Ovary (tissue), 3 donors: ENCODE data around the gene PPIL6.

Source experiments
- EP300 ChIP-seq: sonication (generic); formaldehyde crosslinking; IDR thresholded peaks from one replicate; pipeline ENCODE4 v1.6.1; 2017; ENCODE audit warnings: antibody characterized with exemption
- POLR2A ChIP-seq: fragments of 450-650 bp; IDR thresholded peaks from one replicate; pipeline ENCODE4 v1.6.1; 2017; ENCODE audit warnings: antibody characterized with exemption, mild to moderate bottlenecking, moderate library complexity
- TF ChIP-seq, protein P1 (sequence below), 3 donors: fragments of 450-650 bp in 2 of 3; fragments of 200-600 bp in 1 of 3; IDR thresholded peaks; one replicate each; pipeline versions ENCODE4 v1.5.1 to v1.8.0; 2016 to 2022; ENCODE audit warnings: antibody characterized with exemption in 3 of 3, mild to moderate bottlenecking in 1 of 3
- donor health status: DM: no; HTN: no; CAD: no.

- TF ChIP-seq, protein P1, sequence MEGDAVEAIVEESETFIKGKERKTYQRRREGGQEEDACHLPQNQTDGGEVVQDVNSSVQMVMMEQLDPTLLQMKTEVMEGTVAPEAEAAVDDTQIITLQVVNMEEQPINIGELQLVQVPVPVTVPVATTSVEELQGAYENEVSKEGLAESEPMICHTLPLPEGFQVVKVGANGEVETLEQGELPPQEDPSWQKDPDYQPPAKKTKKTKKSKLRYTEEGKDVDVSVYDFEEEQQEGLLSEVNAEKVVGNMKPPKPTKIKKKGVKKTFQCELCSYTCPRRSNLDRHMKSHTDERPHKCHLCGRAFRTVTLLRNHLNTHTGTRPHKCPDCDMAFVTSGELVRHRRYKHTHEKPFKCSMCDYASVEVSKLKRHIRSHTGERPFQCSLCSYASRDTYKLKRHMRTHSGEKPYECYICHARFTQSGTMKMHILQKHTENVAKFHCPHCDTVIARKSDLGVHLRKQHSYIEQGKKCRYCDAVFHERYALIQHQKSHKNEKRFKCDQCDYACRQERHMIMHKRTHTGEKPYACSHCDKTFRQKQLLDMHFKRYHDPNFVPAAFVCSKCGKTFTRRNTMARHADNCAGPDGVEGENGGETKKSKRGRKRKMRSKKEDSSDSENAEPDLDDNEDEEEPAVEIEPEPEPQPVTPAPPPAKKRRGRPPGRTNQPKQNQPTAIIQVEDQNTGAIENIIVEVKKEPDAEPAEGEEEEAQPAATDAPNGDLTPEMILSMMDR (IDR thresholded peaks at IDR 0.05) = no peak
- TF ChIP-seq EP300 = no peak
- no peak for TF ChIP-seq POLR2A
Measured at GRCh38 chr6:109434456-109434855, 6.0 kb downstream of the PPIL6 start.
